GM21717 (cell line): ENCODE measurements around the gene SYNPO2.
"Not testable (repeated sequence)": the region's sequence is repeated elsewhere in the genome, so short reads cannot be mapped to it uniquely, and the experiment has no call there.

Source experiments
- ATAC-seq: cut with Tn5 transposase; IDR thresholded peaks from one replicate; pipeline ENCODE4 v1.9.1; 2021; ENCODE audit warnings: mild to moderate bottlenecking, moderate library complexity; ENCODE audit not compliant: unreplicated experiment

The SYNPO2 gene

DNA sequence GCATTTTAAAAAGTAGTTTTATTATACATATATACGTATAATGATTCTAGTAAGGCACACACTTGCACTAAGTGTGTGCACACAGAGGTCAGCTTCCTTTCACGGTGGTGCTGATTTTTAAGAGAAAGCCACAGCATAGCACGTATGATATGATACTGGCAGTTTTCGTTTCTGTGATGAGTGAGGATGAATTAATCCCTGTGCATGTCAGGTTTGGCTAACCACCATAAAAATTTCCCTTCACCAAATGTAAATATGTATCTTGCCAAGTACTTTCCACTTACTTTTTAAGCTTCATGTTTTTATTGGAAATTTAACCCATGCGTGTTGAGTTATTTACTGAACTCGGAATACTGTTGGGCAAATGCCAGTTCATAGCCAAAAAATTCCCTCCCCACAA is 84.6 kb downstream of the SYNPO2 start:
- ATAC-seq, result no peak

DNA sequence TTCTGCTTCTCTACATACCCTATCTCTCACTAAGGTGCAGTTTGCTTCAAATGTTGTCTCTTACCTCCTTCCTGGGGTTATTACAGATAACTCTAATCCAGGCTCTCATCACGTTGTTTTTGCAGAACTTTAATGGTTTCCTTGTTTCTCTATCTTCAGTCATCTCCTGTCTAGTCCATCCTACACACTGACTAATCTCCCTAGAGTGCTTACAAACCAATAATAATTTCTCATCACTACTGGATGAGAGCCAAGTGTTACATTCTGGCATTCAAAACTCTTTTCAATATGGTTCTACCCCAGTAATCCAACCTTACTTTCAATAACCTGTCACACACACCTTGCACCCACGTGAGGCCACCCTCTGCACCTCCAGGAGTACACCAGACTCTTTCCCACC is 86.1 kb downstream of the SYNPO2 start:
- ATAC-seq, result no peak

DNA sequence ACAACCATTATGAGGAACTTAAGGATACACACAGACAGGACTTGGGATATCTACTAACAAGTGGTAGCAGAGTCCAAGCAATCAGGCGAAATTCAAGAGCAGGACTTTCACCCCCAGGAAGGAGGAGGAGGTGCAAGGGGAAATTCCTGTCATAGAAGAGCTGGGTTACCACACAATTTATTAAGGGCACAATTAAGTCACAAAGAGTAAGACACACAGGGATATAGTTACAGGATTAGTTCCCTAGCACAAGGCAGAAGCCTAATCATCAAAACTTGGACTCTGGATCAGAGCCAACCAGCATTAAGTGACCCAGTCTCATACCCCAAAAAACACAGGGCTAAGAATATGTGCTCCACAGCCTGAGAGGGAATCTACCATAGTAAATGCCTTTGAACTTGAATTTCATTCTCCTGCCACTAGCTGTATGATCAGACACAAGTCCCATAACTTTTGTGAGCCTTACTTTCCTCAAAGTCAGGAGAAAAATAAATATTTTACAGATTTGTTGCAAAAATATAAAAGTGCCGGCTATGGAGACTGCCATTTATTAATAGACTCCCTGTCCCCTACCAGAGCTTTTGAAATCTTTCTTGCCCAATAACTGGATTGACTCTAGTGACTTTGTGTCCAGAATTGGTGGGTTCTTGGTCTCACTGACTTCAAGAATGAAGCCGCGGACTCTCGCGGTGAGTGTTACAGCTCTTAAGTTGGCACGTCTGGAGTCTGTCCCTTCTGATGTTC is 87.0 kb downstream of the SYNPO2 start:
- no peak for ATAC-seq

DNA sequence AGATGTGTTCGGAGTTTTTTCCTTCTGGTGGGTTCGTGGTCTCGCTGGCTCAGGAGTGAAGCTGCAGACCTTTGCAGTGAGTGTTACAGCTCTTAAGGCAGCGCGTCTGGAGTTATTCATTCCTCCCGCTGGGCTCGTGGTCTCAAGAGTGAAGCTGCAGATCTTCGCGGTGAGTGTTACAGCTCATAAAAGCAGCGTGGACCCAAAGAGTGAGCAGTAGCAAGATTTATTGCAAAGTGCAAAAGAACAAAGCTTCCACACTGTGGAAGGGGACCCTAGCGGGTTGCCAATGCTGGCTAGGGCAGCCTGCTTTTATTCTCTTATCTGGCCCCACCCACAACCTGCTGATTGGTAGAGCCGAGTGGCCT is 87.5 kb downstream of the SYNPO2 start:
- not testable (repeated sequence) for ATAC-seq

DNA sequence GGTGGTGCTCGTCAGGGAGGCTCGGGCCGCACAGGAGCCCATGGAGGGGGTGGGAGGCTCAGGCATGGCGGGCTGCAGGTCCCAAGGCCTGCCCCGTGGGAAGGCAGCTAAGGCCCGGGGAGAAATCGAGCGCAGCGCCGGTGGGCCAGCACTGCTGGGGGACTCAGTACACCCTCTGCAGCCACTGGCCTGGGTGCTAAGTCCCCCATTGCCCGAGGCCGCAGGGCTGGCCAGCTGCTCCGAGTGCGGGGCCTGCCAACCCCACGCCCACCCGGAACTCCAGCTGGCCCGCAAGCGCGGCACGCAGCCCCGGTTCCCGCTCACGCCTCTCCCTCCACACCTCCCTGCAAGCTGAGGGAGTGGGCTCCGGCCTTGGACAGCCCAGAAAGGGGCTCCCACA is 88.4 kb downstream of the SYNPO2 start:
- not testable (repeated sequence) for ATAC-seq

DNA sequence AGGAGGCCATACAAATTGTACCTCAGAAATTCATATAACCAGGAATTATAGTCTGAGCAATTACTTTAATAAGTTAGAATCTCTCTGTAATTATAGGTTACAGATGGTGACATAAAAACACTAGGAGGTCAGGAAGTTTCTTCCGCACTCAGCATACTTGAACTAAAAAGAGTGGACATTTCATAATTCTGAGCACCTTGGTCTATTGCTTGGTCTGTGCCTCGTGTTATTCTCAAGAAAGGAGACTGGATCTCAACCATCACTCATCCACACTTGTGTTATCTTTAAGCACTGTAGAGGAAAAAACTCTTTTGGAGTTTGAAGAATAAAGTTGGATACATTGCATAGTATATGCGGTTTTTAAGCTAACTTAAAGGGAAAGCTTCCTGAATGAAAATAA is 91.1 kb downstream of the SYNPO2 start:
- no peak for ATAC-seq

DNA sequence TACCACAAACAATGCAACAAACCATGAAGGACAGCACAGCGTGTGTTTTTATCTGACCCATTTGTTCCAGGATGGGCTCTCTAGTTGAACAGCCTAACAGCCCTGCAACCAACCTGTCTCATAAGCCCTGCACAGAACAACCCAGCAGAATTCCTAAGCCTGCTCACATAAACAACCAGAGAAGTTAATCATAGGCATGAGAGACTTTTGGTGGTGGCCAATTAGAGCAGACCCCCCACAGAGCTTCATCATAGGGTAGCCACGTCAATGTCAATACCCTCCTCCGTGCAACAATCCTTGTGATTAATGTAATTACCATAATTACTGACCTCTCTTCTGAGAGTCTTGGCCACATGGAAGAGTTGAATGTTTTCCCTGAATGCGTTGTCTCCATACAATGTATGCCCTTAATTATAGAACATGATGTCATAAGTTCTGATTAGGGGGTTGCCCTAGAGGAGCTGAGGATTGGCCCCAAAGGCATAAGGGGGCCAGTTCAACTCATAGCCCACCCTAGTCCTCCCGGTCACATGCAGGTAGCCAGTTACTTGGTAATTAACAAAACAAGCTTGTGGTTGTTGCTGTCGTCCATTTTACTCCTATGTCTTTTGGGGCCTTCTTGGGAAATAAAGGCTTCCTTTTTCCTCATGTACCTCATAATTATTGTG is 92.7 kb downstream of the SYNPO2 start:
- ATAC-seq, result no peak

DNA sequence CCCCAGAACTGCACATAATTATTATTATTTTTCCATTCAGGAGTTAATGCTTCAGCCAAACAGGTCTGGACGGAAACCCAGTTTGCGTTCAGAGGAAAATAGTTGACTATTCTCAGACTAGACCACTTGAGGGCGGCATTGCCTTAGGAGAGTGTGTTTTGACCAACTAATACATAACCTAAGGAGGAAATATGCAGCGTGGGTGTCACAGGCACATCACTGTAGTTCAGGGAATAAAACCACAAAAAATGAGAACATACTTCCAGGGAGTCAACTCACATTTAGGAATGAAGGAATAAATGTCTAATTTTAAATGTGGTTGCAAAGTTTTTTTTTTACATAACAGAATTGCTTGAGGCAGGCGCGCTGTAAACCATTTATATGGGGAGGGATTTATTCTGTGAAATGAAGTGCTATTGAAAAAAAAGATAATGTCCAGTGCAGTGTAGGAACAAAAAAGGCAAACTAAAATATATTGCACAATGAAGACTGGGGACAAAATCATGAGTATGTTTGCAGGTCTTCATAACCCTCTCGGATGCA is 93.3 kb downstream of the SYNPO2 start:
- ATAC-seq, result peak; percentile 75

DNA sequence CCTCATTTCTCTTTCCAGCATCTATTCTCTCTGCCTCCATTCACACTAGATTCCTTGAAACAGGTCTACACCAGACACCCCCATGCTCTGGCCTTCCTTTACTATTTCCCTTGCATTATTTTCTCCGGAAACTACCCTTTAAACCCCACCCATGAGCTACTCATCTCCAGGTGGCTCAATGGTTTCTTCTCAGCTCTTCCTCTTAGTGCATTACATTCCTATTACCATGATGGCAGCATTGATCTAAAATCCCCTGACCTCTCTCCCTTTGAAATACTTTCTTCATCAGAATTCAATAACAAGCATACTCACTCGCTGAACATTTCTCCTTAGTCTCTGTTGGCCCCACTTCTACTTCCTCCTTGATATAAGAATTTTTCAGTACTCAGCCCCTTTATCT is 94.6 kb downstream of the SYNPO2 start:
- ATAC-seq, result no peak

DNA sequence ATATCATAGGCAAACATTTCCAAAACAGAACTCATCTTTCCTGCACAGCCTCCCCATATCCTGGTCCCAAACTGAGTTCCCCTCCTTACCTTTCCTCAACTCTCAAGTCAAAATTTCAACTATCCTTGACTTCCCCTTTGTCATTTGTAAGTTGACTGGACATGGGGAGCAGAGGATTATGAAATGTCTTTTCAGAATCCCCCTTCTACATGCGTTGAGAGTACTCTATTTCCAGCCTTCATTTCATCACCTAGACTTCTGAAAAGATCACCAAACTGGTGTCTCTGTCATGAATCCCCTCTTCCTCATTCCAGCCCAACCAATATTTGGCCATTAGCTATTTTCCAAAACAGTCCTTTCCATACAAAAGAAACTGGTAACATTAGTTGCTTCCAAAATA is 95.2 kb downstream of the SYNPO2 start:
- no peak for ATAC-seq

DNA sequence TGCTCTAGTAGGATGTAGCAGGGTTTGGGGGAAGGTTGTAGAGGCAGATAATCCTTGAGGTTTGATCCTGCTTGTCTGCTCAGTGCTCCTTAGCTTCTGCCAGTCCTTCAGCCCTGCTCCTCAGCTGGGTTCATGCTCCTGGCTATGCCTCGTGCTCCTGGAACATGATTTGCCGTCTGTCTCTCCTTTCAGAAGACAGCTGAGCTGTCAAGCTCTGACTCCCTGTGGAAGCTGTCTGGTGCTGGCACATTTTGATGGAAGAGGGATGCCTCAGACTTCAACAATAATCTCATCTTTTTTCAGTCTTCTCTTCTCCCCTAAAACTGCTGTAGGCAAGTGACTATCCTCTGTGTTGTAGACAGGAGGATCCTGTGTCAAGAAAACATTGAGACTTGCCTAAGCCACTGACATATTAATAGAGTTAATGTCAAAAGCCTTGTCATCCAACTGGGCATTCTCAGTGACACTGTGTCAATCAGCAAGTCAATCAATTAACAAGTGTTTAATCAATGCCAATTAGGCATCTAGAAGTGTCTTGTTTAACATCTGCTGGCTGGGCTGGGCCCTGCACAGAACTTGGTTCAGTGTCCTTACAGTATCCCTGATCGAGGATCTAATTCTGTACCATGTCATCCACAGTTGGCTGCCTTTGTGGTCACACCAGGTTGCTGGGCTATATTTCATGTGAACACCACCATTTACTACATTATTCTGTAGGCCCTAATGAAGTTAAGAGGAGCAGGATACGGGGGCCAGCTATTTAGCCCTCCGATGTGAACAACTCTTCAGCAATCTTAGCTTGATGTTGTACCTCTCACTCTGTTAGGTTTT is 96.7 kb downstream of the SYNPO2 start:
- no peak for ATAC-seq

DNA sequence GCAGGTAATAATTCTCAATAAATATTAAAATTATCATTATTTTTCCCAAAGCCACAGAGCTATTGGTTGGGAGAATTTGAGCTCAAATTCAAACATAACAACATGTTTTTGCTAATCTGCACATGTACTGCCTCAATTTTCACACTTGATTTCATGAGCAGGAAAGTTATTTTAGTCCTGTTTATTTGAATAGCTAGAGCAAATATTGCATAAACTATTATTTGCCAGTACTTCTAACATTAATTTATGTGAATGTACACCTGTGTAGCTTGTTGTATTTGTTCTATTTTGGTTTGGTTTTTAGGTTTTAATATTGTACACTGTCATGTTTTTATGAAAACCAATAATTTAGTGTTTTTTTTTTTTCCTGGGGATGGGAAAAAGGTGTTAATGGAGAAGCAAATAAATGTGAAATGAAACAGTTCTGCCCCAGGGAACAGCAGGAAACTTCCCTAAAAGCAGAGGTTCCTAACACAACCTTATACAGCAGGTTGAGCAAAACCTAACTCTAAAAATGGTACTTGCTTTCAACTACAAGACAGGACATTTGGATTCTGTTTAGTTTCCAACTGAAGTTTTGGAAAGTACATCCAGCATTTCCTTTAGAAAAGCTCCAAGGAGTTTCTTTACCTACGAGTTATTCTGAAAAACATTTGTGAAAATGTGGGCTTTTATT is 99.4 kb downstream of the SYNPO2 start:
- no peak for ATAC-seq

DNA sequence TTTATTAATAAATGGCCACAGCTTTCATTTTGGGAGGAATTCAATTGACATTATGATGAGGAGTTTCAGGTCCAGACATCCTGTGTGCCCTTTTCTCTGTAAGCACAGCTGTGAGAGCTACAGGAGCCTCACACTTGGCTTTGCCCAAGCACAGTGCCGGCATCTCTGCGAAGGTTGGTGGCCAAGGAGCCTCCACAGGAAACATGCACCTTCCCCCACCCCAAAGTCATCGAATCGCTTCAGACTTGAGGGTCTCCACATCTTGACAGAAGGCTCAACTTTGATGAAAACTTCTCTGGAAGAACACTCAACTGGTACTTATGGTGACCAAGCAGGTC is 100.0 kb downstream of the SYNPO2 start:
- no peak for ATAC-seq

DNA sequence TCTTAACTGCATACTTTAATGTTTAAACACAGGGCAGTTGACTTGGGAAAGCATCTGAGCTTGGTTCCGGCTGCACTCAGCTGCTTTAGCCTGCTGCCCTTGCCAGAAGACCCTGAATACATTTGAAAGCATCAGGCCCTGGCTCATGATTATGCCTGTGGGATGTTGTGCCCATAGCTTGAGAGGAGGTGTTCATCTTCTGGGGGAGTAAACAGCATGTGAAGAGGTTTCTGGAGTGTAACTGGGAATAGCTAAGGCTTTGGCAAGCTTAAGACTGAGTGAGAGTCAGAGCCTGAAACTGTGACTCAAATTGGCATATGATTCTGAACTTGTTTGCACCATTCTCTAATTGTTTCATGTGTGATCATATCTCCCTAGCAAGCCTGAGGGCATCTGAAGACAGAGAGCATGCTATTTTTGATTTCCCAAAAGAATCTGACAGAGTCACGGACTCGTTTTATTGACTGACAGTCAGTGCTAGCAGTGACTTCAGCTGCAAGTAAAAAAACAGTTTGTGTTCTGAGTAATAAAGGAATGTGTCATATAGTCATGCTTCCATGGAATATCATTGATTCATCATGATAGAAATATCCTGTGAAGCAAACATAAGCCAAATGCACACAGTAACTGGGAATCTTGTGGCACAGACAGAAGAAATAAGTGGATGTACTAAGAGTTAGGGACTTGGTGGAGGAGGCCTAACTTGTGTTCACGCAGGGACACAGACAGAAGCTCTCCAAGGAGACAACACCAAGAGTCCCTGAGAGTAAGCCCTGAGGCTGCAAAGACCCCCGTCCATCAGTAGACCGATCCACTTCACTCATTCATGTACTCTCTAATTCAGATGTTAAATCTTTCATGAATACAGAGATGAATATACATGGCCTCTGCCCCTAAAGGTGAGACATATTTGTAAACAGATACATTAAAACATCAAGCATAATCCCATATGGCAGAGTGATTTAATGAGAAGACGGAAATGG is 100.7 kb downstream of the SYNPO2 start:
- ATAC-seq, result no peak

DNA sequence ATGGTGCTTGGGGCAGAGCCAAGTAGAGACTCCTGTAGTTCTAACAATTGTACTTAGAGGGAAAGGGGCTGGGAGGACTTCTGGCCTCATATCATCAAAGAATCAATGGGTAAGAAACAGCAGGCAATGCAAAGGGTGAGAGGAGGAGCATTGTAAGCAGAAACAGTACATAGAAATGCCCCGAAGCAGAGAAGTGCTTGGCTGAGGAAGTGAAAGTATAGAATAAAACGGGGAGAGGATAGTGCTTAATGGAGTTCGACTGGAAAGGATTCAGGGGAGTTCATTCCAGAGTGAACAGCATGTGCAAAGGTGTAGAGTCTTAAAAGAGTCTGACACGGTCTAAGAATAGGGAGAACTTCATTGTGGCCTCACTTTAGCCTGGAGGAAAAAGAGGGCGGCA is 103.0 kb downstream of the SYNPO2 start:
- no peak for ATAC-seq

DNA sequence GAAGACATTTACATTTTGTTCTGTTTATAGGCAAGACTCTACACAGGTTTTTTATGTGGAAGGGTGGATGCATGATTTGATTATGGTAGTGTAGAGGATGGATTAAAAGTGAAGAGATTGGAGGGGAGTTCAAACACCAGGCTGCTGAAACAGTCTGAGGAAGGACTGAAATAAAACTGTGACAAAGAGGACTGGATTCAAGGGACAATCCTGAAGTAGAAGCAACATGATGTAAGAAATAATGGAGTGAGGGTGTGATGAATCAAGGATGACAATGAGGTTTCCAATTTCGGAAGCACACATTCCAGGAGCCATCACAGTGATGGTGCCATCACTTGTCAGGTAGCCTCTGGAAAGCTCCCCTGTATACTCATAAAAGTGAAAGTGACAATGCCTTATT is 103.5 kb downstream of the SYNPO2 start:
- no peak for ATAC-seq

DNA sequence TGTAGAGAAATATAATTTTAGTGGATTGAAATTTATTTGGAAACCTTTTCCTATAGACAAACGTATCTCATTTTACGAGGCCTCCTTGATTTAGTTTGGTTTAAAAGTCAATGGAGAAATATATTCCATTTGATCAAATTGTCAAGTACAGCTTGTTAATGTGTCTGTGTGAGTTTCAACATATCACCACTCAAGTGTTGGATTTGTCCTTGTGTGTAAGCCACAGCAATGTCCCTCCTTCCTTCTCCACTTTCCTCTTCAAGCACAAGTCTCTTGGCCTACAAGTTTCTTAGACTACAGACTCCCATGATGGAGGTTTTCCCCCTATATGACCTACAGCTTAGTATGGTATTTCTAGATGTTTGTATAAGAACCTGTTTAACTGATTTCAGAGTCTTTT is 104.7 kb downstream of the SYNPO2 start:
- ATAC-seq, result no peak

DNA sequence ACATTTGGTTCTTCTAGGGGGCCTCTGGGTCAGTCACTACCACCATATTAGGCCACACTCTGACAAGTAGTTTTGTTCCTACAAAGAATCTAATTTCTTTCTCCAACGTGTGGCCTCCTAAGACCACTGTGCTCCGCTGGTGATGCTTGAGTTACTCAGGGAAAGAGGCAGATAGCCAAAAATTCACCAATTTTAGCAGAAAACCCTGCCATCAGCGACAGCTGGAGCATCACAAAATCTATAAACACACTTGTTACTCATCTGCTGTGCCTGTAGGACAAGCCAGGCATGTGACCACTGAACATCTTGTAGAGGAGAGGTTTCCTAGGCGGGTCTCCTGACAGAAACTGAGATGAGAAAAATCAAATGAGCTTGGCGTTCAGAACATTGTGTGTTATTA is 105.4 kb downstream of the SYNPO2 start:
- ATAC-seq, result no peak

DNA sequence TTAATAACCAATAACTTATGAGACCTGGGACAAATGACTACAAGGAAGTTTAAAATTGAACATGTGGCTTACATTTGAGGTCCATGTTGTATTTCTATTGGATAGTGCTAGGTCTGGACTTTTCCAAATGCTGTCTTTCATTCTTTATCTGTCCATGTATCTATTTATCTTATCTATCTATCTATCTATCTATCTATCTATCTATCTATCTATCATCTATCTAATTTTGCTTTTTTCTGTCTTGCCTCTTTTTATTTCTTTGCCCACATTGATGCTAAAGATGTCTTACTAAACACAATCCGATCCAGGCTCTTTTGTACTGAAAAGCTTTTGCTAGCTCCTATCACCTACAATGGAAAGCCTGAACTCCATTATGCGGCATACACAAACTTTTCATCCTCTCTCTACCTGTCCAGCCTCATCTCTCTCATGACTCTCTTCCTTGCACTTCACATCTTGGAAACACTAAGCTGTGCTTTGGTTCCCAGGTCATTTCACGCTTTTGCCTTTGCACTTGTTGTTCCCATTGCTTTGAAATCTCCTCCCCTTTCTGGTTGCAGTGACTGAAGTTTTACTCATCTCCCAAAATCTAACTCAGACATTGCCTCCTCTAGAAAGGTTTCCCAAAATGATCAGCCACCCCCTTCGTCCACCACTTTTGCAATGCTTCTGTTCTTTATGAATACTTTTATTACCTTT is 107.2 kb downstream of the SYNPO2 start:
- ATAC-seq, result no peak
